ENCODE measurements around the gene DNAJA4.

Gene DNAJA4

DNA sequence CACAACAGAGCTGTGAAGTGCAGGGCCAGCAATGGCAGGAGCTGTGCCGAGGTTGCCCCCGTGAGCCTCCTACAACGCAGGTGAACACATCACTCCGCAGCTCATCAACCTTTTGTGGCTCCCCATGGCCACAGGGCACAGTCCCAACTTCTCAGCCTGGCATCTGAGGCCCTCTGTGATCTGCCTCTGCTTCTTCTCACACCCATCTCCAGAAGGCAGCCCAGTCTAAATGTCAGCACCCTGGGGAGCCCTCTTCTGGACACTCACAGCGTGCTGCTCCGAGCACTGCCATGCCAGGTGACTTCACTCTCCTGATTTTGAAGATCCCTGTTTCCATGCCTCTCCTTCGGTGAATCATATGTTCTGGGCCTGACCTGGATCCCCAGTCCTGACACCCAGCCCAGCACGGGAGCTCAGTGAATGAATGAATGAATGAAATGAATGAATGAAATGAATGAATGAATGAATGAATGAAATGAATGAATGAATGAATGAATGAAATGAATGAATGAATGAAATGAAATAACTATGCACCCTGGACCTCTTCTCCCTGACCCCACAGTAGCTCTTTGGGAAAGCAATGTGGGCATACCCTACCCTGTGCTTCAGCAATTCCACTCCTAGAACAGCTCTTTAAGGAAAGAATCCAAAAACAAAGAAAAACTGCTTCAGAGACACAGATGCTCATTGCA, 52.9 kb downstream of the DNAJA4 start:
- DNase-seq: peak; percentile 8 to 10

DNA sequence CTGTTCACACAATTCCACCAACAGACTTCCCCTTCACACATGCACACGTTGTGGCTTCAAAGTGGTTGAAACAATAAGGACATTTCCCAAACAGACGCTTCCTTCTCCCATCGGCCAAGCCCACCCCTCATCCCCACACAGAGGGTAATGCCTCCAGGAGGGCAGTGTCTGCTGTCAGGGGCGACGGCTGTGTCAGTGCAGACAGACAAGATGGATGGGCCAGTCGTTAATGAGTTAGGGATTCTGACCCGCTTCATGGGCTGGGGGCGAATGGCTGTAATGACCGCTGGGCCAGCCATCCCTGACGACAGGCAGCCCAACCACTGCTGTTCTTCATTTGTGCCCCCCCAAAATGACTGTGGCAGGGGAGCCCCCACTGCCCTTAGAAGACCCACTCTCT, 55.2 kb downstream of the DNAJA4 start:
- DNase-seq: no peak

- DNase-seq: no peak
These were observed 55.8 kb downstream of the DNAJA4 start for GRCh38 chr15:78320183-78320582.

DNA sequence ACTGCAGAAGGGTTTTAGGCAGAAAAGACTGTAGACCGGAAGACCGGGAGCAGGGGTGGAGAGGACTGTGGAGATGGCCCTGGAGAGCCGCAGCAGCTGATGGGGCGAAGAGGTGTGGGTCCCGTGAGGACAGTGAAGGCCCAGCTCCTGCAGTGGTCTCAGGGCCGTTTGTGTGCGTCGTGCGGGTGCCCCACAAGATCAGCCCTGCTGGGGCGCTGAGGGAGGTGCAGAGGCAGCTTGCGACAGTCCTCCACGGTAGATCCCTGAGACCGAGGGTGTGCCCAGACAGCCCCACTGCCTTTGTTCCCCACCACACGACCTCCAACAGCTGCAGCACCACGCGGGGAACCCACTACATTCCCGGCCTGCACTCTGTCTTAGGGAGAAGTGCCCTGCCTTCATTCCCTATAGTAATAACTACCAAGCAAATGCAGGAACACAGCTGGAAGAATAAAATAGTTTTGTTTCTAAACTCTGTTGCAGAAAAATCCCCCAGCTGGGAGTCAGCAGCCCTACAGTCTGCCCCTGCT, 56.7 kb downstream of the DNAJA4 start:
- DNase-seq: no peak

GRCh38 chr15:78321786-78322185, 57.4 kb downstream of the DNAJA4 start:
- no peak for DNase-seq

- no peak for DNase-seq
These were observed 57.9 kb downstream of the DNAJA4 start for GRCh38 chr15:78322243-78322642.

GRCh38 chr15:78322724-78323521, 58.6 kb downstream of the DNAJA4 start:
- no peak for DNase-seq

DNA sequence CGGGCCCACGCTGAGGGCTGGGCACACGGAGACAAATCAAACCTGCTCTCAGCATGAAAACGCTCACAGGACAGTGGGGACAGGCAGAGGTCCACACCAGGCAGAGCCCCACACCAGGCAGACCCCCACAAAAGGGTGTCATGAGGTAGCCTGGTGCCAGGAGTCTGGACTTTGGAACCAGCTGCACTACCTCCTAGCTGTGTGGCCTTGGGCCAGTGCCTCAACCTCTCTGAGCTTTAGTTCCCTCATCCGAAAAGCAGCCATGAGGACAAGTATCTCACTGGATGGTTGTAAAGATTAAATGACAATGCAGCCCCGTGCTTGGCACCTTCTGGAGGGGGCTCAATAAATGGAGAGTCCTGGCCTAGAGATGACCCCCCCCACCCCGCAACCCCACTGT, 59.3 kb downstream of the DNAJA4 start:
- DNase-seq: no peak

DNA sequence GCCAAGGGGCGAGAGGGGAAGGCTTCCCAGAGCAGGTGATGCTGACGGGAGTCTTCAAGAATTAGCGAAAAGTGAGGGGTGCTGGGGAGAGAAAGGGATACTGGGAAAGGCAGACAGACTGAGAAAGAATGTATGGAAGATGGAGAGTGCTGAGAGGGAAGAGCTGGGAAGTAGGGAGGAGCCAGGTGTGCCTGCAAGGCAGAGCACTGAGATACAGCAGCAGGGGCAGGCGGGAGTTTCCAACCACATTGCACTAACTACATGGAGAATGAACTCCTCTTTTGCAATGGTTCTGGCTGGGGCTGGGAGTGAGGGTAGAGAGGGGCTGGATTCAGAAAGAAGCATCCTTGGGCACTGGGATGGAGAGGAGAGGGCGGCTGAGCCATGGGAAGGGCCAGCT, 59.8 kb downstream of the DNAJA4 start:
- no peak for DNase-seq

- DNase-seq: no peak
These were observed 60.9 kb downstream of the DNAJA4 start for GRCh38 chr15:78325092-78325843.

- DNase-seq: no peak
These were observed 63.1 kb downstream of the DNAJA4 start for GRCh38 chr15:78327466-78327865.

DNA sequence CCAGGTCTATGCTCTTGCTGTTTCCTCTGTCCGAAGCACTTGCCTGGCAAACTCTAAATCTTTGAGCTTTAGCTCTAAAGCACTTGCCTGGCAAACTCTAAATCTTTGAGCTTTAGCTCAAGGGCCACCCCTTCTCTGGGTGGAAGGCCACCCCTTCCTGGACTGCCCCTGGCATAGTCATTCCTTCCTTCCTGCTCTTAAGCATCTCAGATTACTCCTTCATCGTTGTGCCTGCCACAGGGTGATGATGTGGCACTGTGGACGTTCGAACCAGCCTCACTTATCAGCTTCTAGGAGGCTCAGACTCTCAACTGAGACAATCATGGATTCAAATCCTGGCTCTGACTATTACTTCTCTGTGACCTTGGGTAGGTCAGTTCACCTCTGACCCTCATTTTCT, 65.3 kb downstream of the DNAJA4 start:
- DNase-seq: no peak
